H9 (cell line): ENCODE data around the gene ZFAND3. TPM values are rescaled to one million over a fixed set of nuclear protein-coding genes. Genes with fewer than 3 reads are reported as not detected.
A peak's percentile ranks its signal among the peaks of the same experiment; 100 is the strongest.

Experiments
- DNase-seq: peaks from one replicate; pipeline ENCODE4 v3.0.0-alpha.2; 2017
- H2AFZ ChIP-seq: one replicate; pipeline ENCODE4 v1.6.1; 2013; ENCODE audit warnings: mild to moderate bottlenecking, low read length, control low read depth, moderate library complexity
- H2AK5ac ChIP-seq: 2 replicates; pipeline ENCODE4 v1.6.1; 2013; ENCODE audit warnings: low read length, control low read depth, mixed read lengths; ENCODE audit not compliant: insufficient read length
- H2BK120ac ChIP-seq: one replicate; pipeline ENCODE4 v1.6.1; 2013; ENCODE audit warnings: low read depth, mild to moderate bottlenecking, low read length, control low read depth, inconsistent platforms; ENCODE audit not compliant: poor library complexity, severe bottlenecking
- H2BK12ac ChIP-seq: 2 replicates; pipeline ENCODE4 v1.6.1; 2013; ENCODE audit warnings: low read length, control low read depth, mixed read lengths, low read depth; ENCODE audit not compliant: insufficient read length
- H2BK15ac ChIP-seq: 2 replicates; pipeline ENCODE4 v1.6.1; 2013; ENCODE audit warnings: low read depth, low read length, control low read depth
- H2BK20ac ChIP-seq: one replicate; pipeline ENCODE4 v1.6.1; 2013; ENCODE audit warnings: low read depth, mild to moderate bottlenecking, low read length, control low read depth, inconsistent platforms; ENCODE audit not compliant: poor library complexity, severe bottlenecking
- H2BK5ac ChIP-seq: 2 replicates; pipeline ENCODE4 v1.6.1; 2013; ENCODE audit warnings: low read length, control low read depth, mixed read lengths; ENCODE audit not compliant: insufficient read length
- H3K14ac ChIP-seq: 2 replicates; pipeline ENCODE4 v1.6.1; 2013; ENCODE audit warnings: low read length, control low read depth; ENCODE audit not compliant: insufficient read depth
- H3K18ac ChIP-seq: 2 replicates; pipeline ENCODE4 v1.6.1; 2013; ENCODE audit warnings: low read depth, mild to moderate bottlenecking, mixed read lengths, low read length, control low read depth; ENCODE audit not compliant: insufficient read length
- H3K23ac ChIP-seq: 2 replicates; pipeline ENCODE4 v1.6.1; 2013; ENCODE audit warnings: low read length, control low read depth, mixed read lengths, low read depth; ENCODE audit not compliant: insufficient read length
- H3K23me2 ChIP-seq: 2 replicates; pipeline ENCODE4 v1.6.1; 2013; ENCODE audit warnings: low read depth, mild to moderate bottlenecking, mixed read lengths, low read length, control low read depth; ENCODE audit not compliant: insufficient read length, poor library complexity, severe bottlenecking
- H3K27ac ChIP-seq: 2 replicates; pipeline ENCODE4 v1.5.1; 2013; ENCODE audit warnings: low read length, control low read depth, mixed read lengths, low read depth; ENCODE audit not compliant: insufficient read length
- H3K27me3 ChIP-seq: 2 replicates; pipeline ENCODE4 v1.6.1; 2013; ENCODE audit warnings: low read length, control low read depth, inconsistent platforms; ENCODE audit not compliant: insufficient read depth
- H3K4ac ChIP-seq: 2 replicates; pipeline ENCODE4 v1.6.1; 2013; ENCODE audit warnings: low read depth, mild to moderate bottlenecking, control low read depth, inconsistent platforms, low read length, moderate library complexity
- H3K4me1 ChIP-seq: 2 replicates; pipeline ENCODE4 v1.6.1; 2013; ENCODE audit warnings: low read length, control low read depth, inconsistent platforms; ENCODE audit not compliant: insufficient read depth
- H3K4me2 ChIP-seq: 2 replicates; pipeline ENCODE4 v1.6.1; 2013; ENCODE audit warnings: low read length, control low read depth, mixed read lengths; ENCODE audit not compliant: insufficient read length, insufficient read depth
- H3K56ac ChIP-seq: 2 replicates; pipeline ENCODE4 v1.6.1; 2013; ENCODE audit warnings: low read depth, mild to moderate bottlenecking, mixed read lengths, low read length, control low read depth; ENCODE audit not compliant: insufficient read length
- H3K79me1 ChIP-seq: 2 replicates; pipeline ENCODE4 v1.6.1; 2013; ENCODE audit warnings: low read depth, mild to moderate bottlenecking, moderate library complexity, low read length, control low read depth, inconsistent platforms; ENCODE audit not compliant: insufficient read depth, poor library complexity, severe bottlenecking
- H3K79me2 ChIP-seq: 2 replicates; pipeline ENCODE4 v1.6.1; 2013; ENCODE audit warnings: low read length, control low read depth, inconsistent platforms; ENCODE audit not compliant: insufficient read depth
- H3K9ac ChIP-seq: 2 replicates; pipeline ENCODE4 v1.6.1; 2013; ENCODE audit warnings: low read length, control low read depth, mixed read lengths; ENCODE audit not compliant: insufficient read length; ENCODE audit errors: extremely low read depth
- H3K9me3 ChIP-seq: one replicate; pipeline ENCODE4 v1.6.1; 2013; ENCODE audit warnings: low read depth, low read length, inconsistent platforms; ENCODE audit not compliant: control insufficient read depth
- H3T11ph ChIP-seq: one replicate; pipeline ENCODE4 v1.6.1; 2013; ENCODE audit warnings: mild to moderate bottlenecking, low read length, control low read depth, inconsistent platforms
- H4K20me1 ChIP-seq: one replicate; pipeline ENCODE4 v1.6.1; 2013; ENCODE audit not compliant: control insufficient read depth, insufficient read length, insufficient read depth
- H4K5ac ChIP-seq: 2 replicates; pipeline ENCODE4 v1.6.1; 2013; ENCODE audit warnings: low read depth, mild to moderate bottlenecking, mixed read lengths, low read length, control low read depth; ENCODE audit not compliant: insufficient read length
- H4K8ac ChIP-seq: replicated peaks from 2 replicates; pipeline ENCODE4 v1.6.1; 2013; ENCODE audit warnings: low read length, control low read depth, mixed read lengths, low read depth; ENCODE audit not compliant: insufficient read length
- H4K91ac ChIP-seq: 2 replicates; pipeline ENCODE4 v1.6.1; 2013; ENCODE audit warnings: low read depth, mild to moderate bottlenecking, moderate library complexity, mixed read lengths, low read length, control low read depth; ENCODE audit not compliant: insufficient read length
- H3K27ac Mint-ChIP-seq, 3 experiments: 2 replicates in 2 of 3; 3 replicates in 1 of 3; pipeline ENCODE4 v1.8.0; 2020 to 2021; ENCODE audit warnings: mixed read lengths in 3 of 3, mild to moderate bottlenecking in 1 of 3, moderate library complexity in 1 of 3
- H3K27me3 Mint-ChIP-seq: 2 replicates; pipeline ENCODE4 v1.8.0; 2021; ENCODE audit warnings: low read depth, mild to moderate bottlenecking, moderate library complexity, mixed read lengths
- H3K36me3 Mint-ChIP-seq, 3 experiments: 2 replicates in 2 of 3; 3 replicates in 1 of 3; pipeline ENCODE4 v1.8.0; 2020 to 2021; ENCODE audit warnings: low read depth in 3 of 3, mixed read lengths in 3 of 3; ENCODE audit not compliant: insufficient read depth in 1 of 3
- H3K4me1 Mint-ChIP-seq, 2 experiments: 2 replicates each; pipeline ENCODE4 v1.8.0; 2020; ENCODE audit warnings: mixed read lengths in 2 of 2
- H3K4me3 Mint-ChIP-seq, 2 experiments: 2 replicates in 1 of 2; 3 replicates in 1 of 2; pipeline ENCODE4 v1.8.0; 2020 to 2021; ENCODE audit warnings: mild to moderate bottlenecking in 2 of 2, mixed read lengths in 2 of 2, moderate library complexity in 1 of 2
- H3K9me3 Mint-ChIP-seq, 2 experiments: 2 replicates in 1 of 2; 3 replicates in 1 of 2; pipeline ENCODE4 v1.8.0; 2020; ENCODE audit warnings: mild to moderate bottlenecking in 2 of 2, mixed read lengths in 2 of 2, moderate library complexity in 1 of 2
- CTCF ChIP-seq: fragments of 200-600 bp; sonication (generic); conservative IDR thresholded peaks from 3 replicates; pipeline ENCODE4 v1.8.0; 2021; ENCODE audit warnings: antibody characterized with exemption, mild to moderate bottlenecking
- WGBS: extraction: QIAGEN DNeasy Blood & Tissue Kit; methylation state at CpG from one replicate; pipeline ENCODE4 v1.1.7; 2013; ENCODE audit warnings: missing lambda C conversion rate, low lambda C conversion rate, mixed read lengths; ENCODE audit not compliant: insufficient read length; ENCODE audit errors: extremely low coverage; 5-methylcytosine and 5-hydroxymethylcytosine counted together
- total RNA-seq: library from RNA; stranded (reverse); gene quantifications from 2 replicates; pipeline ENCODE4 v1.2.1, GENCODE V29; 2021

ZFAND3 gene
- total RNA-seq, 1 experiment from 2014 or later = 57.7 TPM

GRCh38 chr6:38134704-38135088, 315.2 kb downstream of the ZFAND3 start:
- no peak overlapping the region for H2BK120ac ChIP-seq
- H3K79me1 ChIP-seq = peaks cover 3% of the 10 kb centered on the region
- H3K4me1 Mint-ChIP-seq = peaks cover 36 to 39% of the 10 kb centered on the region in 2 experiments
- TF ChIP-seq CTCF = no peak
- H3K27ac Mint-ChIP-seq = peak overlapping the region in 2 of 3 experiments; percentile 2 to 4; a peak in 1 of 7 replicates
- no peaks in the 10 kb centered on the region for H3K79me2 ChIP-seq
- H4K5ac ChIP-seq = no peak overlapping the region
- H3K4me3 Mint-ChIP-seq = no peak overlapping the region
- H3K4me2 ChIP-seq = no peak overlapping the region
- no peak overlapping the region for H3K23ac ChIP-seq
- no peaks in the 10 kb centered on the region for H3K27me3 ChIP-seq
- H3K9me3 ChIP-seq = no peaks in the 10 kb centered on the region
- H2BK20ac ChIP-seq = no peak overlapping the region
- no peak overlapping the region for H2BK5ac ChIP-seq
- peaks cover 0 to 8% (median 0%) of the 10 kb centered on the region in 3 experiments; a peak in 3 of 7 replicates for H3K36me3 Mint-ChIP-seq
- DNase-seq = no peak
- no peak overlapping the region for H3T11ph ChIP-seq
- H2BK15ac ChIP-seq = no peak overlapping the region
- no peak overlapping the region for H2AK5ac ChIP-seq
- no peak overlapping the region for H2AFZ ChIP-seq
- H3K4ac ChIP-seq = no peak overlapping the region
- no peaks in the 10 kb centered on the region for H3K27me3 Mint-ChIP-seq
- no peak overlapping the region for H3K18ac ChIP-seq
- no peak overlapping the region for H3K9ac ChIP-seq
- H3K56ac ChIP-seq = no peak overlapping the region
- no peak overlapping the region for H4K8ac ChIP-seq
- no peak overlapping the region for H3K27ac ChIP-seq
- no peaks in the 10 kb centered on the region for H3K23me2 ChIP-seq
- no CpG with 5 or more reads among the region's 4 CpGs for WGBS
- no peaks in the 10 kb centered on the region for H3K9me3 Mint-ChIP-seq
- no peak overlapping the region for H3K14ac ChIP-seq
- no peaks in the 10 kb centered on the region for H4K20me1 ChIP-seq
- H4K91ac ChIP-seq = no peak overlapping the region
- no peak overlapping the region for H2BK12ac ChIP-seq
- peaks cover 3% of the 10 kb centered on the region; the same call in 1 of the 2 replicates for H3K4me1 ChIP-seq
